Heart left ventricle (tissue), 16 donors: ENCODE results near the gene LLGL2. TPM values are rescaled to one million over a fixed set of nuclear protein-coding genes. Genes with fewer than 3 reads are reported as not detected.

Source experiments
- ATAC-seq, 4 donors: fragments of 200-7000 bp; cut with Tn5 transposase; one replicate each; pipeline ENCODE4 v1.9.1; 2020 to 2022; ENCODE audit warnings: moderate library complexity in 4 of 4, mild to moderate bottlenecking in 3 of 4, moderate number of reproducible peaks in 1 of 4
- DNase-seq, 5 donors: peaks; one replicate each; pipeline ENCODE4 v3.0.0-alpha.2; 2020
- H3K27ac ChIP-seq, 12 donors: fragments of 200-600 bp; sonication (generic) in 4 of 12; one replicate each; pipeline versions ENCODE4 v1.5.0 to v1.8.0; 2016 to 2022; ENCODE audit warnings: mild to moderate bottlenecking in 2 of 12
- H3K27me3 ChIP-seq, 9 donors: fragments of 200-600 bp; sonication (generic) in 2 of 9; one replicate each; pipeline versions ENCODE4 v1.5.1 to v1.8.0; 2016 to 2022; ENCODE audit warnings: mild to moderate bottlenecking in 3 of 9
- H3K36me3 ChIP-seq, 9 donors: fragments of 200-600 bp; sonication (generic) in 2 of 9; one replicate each; pipeline versions ENCODE4 v1.5.0 to v1.8.0; 2018 to 2022; ENCODE audit warnings: mild to moderate bottlenecking in 2 of 9
- H3K4me1 ChIP-seq, 12 donors: fragments of 200-600 bp; sonication (generic) in 4 of 12; one replicate each; pipeline versions ENCODE4 v1.5.0 to v1.8.0; 2016 to 2022; ENCODE audit warnings: mild to moderate bottlenecking in 3 of 12
- H3K4me3 ChIP-seq, 12 donors: fragments of 200-600 bp; sonication (generic) in 4 of 12; one replicate each; pipeline versions ENCODE4 v1.5.0 to v1.8.0; 2017 to 2022; ENCODE audit warnings: mild to moderate bottlenecking in 9 of 12, moderate library complexity in 4 of 12
- H3K9me3 ChIP-seq, 12 donors: fragments of 200-600 bp; sonication (generic) in 4 of 12; one replicate each; pipeline versions ENCODE4 v1.5.0 to v1.8.0; 2016 to 2022; ENCODE audit warnings: mild to moderate bottlenecking in 1 of 12
- CTCF ChIP-seq, 12 donors: fragments of 200-600 bp; sonication (generic) in 4 of 12; IDR thresholded peaks; one replicate each; pipeline versions ENCODE4 v1.5.0 to v1.8.0; 2018 to 2022; ENCODE audit warnings: antibody characterized with exemption in 12 of 12, mild to moderate bottlenecking in 5 of 12
- POLR2A ChIP-seq, 2 donors: fragments of 450-650 bp; IDR thresholded peaks; one replicate each; pipeline ENCODE4 v1.6.1; 2017; ENCODE audit warnings: antibody characterized with exemption in 2 of 2, mild to moderate bottlenecking in 2 of 2, moderate library complexity in 2 of 2
- WGBS, 4 donors: extraction: QIAGEN DNeasy Blood & Tissue Kit in 2 of 4; methylation state at CpG; one replicate each; pipeline versions ENCODE4 v1.1.5 to v1.1.7; 2013 to 2018; 5-methylcytosine and 5-hydroxymethylcytosine counted together
- intact Hi-C, 10 donors: fragments of 100-400 bp; cut with DNase I; formaldehyde crosslinking; loops; one replicate each; pipeline versions ENCODE4 v1.11.1 to v1.14.2; 2022
- microRNA-seq, 4 donors: library from miRNA; unstranded; fragments of <30 nt; microRNA quantifications; one replicate each; pipeline versions ENCODE4 to v1.2.0, GENCODE V29; 2017 to 2020
- polyA plus RNA-seq, 2 donors: library from polyadenylated mRNA; stranded (reverse); fragments of 200-250 nt; gene quantifications; one replicate each; pipeline ENCODE4 v1.2.3, GENCODE V29; 2013
- total RNA-seq, 9 donors: library from RNA; depleted of rRNA in 2 of 9; stranded (reverse); fragments of >200 nt in 2 of 9; fragmentation: NEBNext Ultra II Directional in 3 of 9; extraction: Animal tissue kit (Norgen Biotek cat#: 25700) in 3 of 9; gene quantifications; one replicate each; pipeline versions ENCODE4 v1.1.0 to v1.2.4, GENCODE V29; 2016 to 2023
- donor health status: ischemic (EF 13 %, LVEDD 7.1; RV severe dilation, severe dysfunction).
- donor health status: healthy with polysubstance abuse.
- donor health status: DM: no; HTN: yes; CAD: no.
- donor health status: DM: no; HTN: no; CAD: no.
- donor health status: ischemic (EF 25% LVEDD 6.9; RV normal size, moderate dysfunction).
- donor health status: ischemic (EF 25% LVEDD 5.7; RV mildly dilated, moderate dysfunction).
- donor health status: healthy.
- donor health status: DM: yes; HTN: yes; CAD: no.
- donor health status: ischemic (EF 35%, LVEDD 5.7; RV mildly dilated, moderate dysfunction).
- donor health status: nonischemic (EF 11% LVEDD 7.7; RV severe dilation, severe dysfunction).
- donor health status: DM: yes; HTN: yes; CAD: no.
- donor health status: PGD.
- donor health status: ischemic (EF 29% LVEDD 5.4; RV normal size, mild dysfunction).
- donor health status: nonischemic (EF 23%, LVEDD 6.1; RV moderate dilation, normal function).

The LLGL2 gene
- total and polyA plus RNA-seq, 11 donors = 1.8 to 8.1 (median 3.6) TPM

- DNase-seq = no peak
- 86 to 91% (median 89%) methylated on average over 7 to 8 of the region's 8 CpGs for WGBS, 4 donors
- Histone ChIP-seq H3K36me3 (peaks cover 0 to 92% (median 68%) of the 10 kb centered on the region in 9 donors), H3K27ac (no peak overlapping the region), H3K27me3 (no peaks in the 10 kb centered on the region), H3K4me1 (peaks cover 0 to 4% (median 0%) of the 10 kb centered on the region in 12 donors), H3K4me3 (no peak overlapping the region), H3K9me3 (no peaks in the 10 kb centered on the region)
- no peak for TF ChIP-seq POLR2A (IDR thresholded peaks at IDR 0.05)
- no peak for TF ChIP-seq CTCF (IDR thresholded peaks at IDR 0.05)
- ATAC-seq = no peak
- intact Hi-C loops = no loop called here
Observed at GRCh38 chr17:75622076-75622475, 96.6 kb downstream of the LLGL2 start.

- no peak for TF ChIP-seq POLR2A (IDR thresholded peaks at IDR 0.05)
- no peak for TF ChIP-seq CTCF (IDR thresholded peaks at IDR 0.05)
- intact Hi-C loops = no loop called here
- peaks cover 0 to 4% (median 0%) of the 10 kb centered on the region in 12 donors for H3K4me1 ChIP-seq
- H3K27ac ChIP-seq = no peak overlapping the region
- peaks cover 0 to 89% (median 65%) of the 10 kb centered on the region in 9 donors for H3K36me3 ChIP-seq
- DNase-seq (no peak), ATAC-seq (no peak)
- no peaks in the 10 kb centered on the region for H3K27me3 ChIP-seq
- H3K9me3 ChIP-seq = no peaks in the 10 kb centered on the region
- H3K4me3 ChIP-seq = no peak overlapping the region
- 87 to 92% (median 89%) methylated on average over 15 of the region's 15 CpGs for WGBS, 4 donors
Observed at GRCh38 chr17:75622771-75623273, 97.3 kb downstream of the LLGL2 start.

GRCh38 chr17:75623386-75623785 lies 97.9 kb downstream of the LLGL2 start:
- peaks cover 0 to 4% (median 0%) of the 10 kb centered on the region in 12 donors for H3K4me1 ChIP-seq
- ATAC-seq (no peak), DNase-seq (no peak)
- H3K27me3 ChIP-seq = no peaks in the 10 kb centered on the region
- no peak overlapping the region for H3K27ac ChIP-seq
- intact Hi-C loops = no loop called here
- no peak overlapping the region for H3K4me3 ChIP-seq
- no peak for TF ChIP-seq CTCF (IDR thresholded peaks at IDR 0.05)
- no peak for TF ChIP-seq POLR2A (IDR thresholded peaks at IDR 0.05)
- no peaks in the 10 kb centered on the region for H3K9me3 ChIP-seq
- 78 to 86% (median 85%) methylated on average over 9 of the region's 9 CpGs for WGBS, 4 donors
- peaks cover 0 to 90% (median 59%) of the 10 kb centered on the region in 9 donors for H3K36me3 ChIP-seq

GRCh38 chr17:75624021-75624420 lies 98.5 kb downstream of the LLGL2 start:
- Histone ChIP-seq H3K36me3 (peaks cover 0 to 90% (median 54%) of the 10 kb centered on the region in 9 donors), H3K27ac (no peak overlapping the region), H3K27me3 (no peaks in the 10 kb centered on the region), H3K4me3 (no peak overlapping the region), H3K4me1 (peaks cover 0 to 4% (median 0%) of the 10 kb centered on the region in 12 donors), H3K9me3 (no peaks in the 10 kb centered on the region)
- ATAC-seq = no peak
- WGBS, 4 donors = 88 to 94% (median 93%) methylated on average over 12 of the region's 12 CpGs
- TF ChIP-seq CTCF (IDR thresholded peaks at IDR 0.05) = no peak
- no peak for TF ChIP-seq POLR2A (IDR thresholded peaks at IDR 0.05)
- intact Hi-C loops = no loop called here
- no peak for DNase-seq

Small RNAs within 50 kb of the gene (microRNA-seq; reads per million reads assigned to microRNA genes)
- gene MIR6785 = 0 to 0.60 (median 0.43) reads per million in 4 donors

Other genes starting within 250 kb of the LLGL2 start
- 10 to 100 TPM in 6 of 9 donors, 1 to 10 TPM in 3; 7.0 to 27.9 (median 11.7) TPM for gene SLC25A19, start 236.3 kb upstream of the LLGL2 start, total RNA-seq
- gene SLC25A19, start 236.3 kb upstream of the LLGL2 start, polyA plus RNA-seq = 10 to 100 TPM; 15.9 to 23.3 TPM
- gene GRB2, start 120.0 kb upstream of the LLGL2 start, total RNA-seq = 100 to 1,000 TPM in 2 of 9 donors, 10 to 100 TPM in 7; 37.2 to 145 (median 67.7) TPM
- gene GRB2, start 120.0 kb upstream of the LLGL2 start, polyA plus RNA-seq = 10 to 100 TPM; 24.5 to 68.2 TPM
- 100 to 1,000 TPM in 1 of 9 donors, 10 to 100 TPM in 8; 35.7 to 130 (median 52.7) TPM for gene TMEM94, start 69.1 kb upstream of the LLGL2 start, total RNA-seq
- gene TMEM94, start 69.1 kb upstream of the LLGL2 start, polyA plus RNA-seq = 10 to 100 TPM; 34.1 to 35.0 TPM
- 10 to 100 TPM; 27.1 to 51.2 (median 39.3) TPM for gene CASKIN2, start 10.2 kb upstream of the LLGL2 start, total RNA-seq
- gene CASKIN2, start 10.2 kb upstream of the LLGL2 start, polyA plus RNA-seq = 10 to 100 TPM; 19.5 to 23.2 TPM
- gene TSEN54, start 9.2 kb upstream of the LLGL2 start, total RNA-seq = 10 to 100 TPM in 2 of 9 donors, 1 to 10 TPM in 7; 4.0 to 11.6 (median 7.1) TPM
- 10 to 100 TPM in 1 of 2 donors, 1 to 10 TPM in 1; 9.4 to 12.4 TPM for gene TSEN54, start 9.2 kb upstream of the LLGL2 start, polyA plus RNA-seq
- gene MYO15B, start 62.1 kb downstream of the LLGL2 start, total RNA-seq = 10 to 100 TPM; 14.0 to 76.4 (median 42.9) TPM
- gene MYO15B, start 62.1 kb downstream of the LLGL2 start, polyA plus RNA-seq = 10 to 100 TPM; 23.5 to 72.0 TPM
- 10 to 100 TPM in 2 of 9 donors, 1 to 10 TPM in 7; 1.8 to 18.2 (median 6.8) TPM for gene SMIM5, start 107.7 kb downstream of the LLGL2 start, total RNA-seq
- gene SMIM5, start 107.7 kb downstream of the LLGL2 start, polyA plus RNA-seq = 10 to 100 TPM in 1 of 2 donors, 1 to 10 TPM in 1; 3.7 to 17.7 TPM
- 10 to 100 TPM in 5 of 9 donors, 1 to 10 TPM in 4; 6.0 to 15.9 (median 10.2) TPM for gene RECQL5, start 141.5 kb downstream of the LLGL2 start, total RNA-seq
- 10 to 100 TPM in 1 of 2 donors, 1 to 10 TPM in 1; 7.8 to 13.3 TPM for gene RECQL5, start 141.5 kb downstream of the LLGL2 start, polyA plus RNA-seq
- 10 to 100 TPM; 40.9 to 67.8 (median 54.4) TPM for gene SAP30BP, start 141.6 kb downstream of the LLGL2 start, total RNA-seq
- gene SAP30BP, start 141.6 kb downstream of the LLGL2 start, polyA plus RNA-seq = 100 to 1,000 TPM in 1 of 2 donors, 10 to 100 TPM in 1; 59.9 to 121 TPM
- 10 to 100 TPM in 6 of 9 donors, 1 to 10 TPM in 3; 5.1 to 26.8 (median 11.0) TPM for gene ITGB4, start 195.8 kb downstream of the LLGL2 start, total RNA-seq
- 1 to 10 TPM; 4.0 to 7.5 TPM for gene ITGB4, start 195.8 kb downstream of the LLGL2 start, polyA plus RNA-seq
- 10 to 100 TPM in 8 of 9 donors, 1 to 10 TPM in 1; 9.6 to 30.6 (median 16.5) TPM for gene GALK1, start 239.5 kb downstream of the LLGL2 start, total RNA-seq
- 10 to 100 TPM; 25.5 to 31.2 TPM for gene GALK1, start 239.5 kb downstream of the LLGL2 start, polyA plus RNA-seq